H9 (cell line): ENCODE measurements around the gene CCDC85B. TPM values are rescaled to one million over a fixed set of nuclear protein-coding genes. Genes with fewer than 3 reads are reported as not detected.

ENCODE experiments used
- DNase-seq: peaks from one replicate; pipeline ENCODE4 v3.0.0-alpha.2; 2017
- H2AFZ ChIP-seq: one replicate; pipeline ENCODE4 v1.6.1; 2013; ENCODE audit warnings: mild to moderate bottlenecking, low read length, control low read depth, moderate library complexity
- H2AK5ac ChIP-seq: 2 replicates; pipeline ENCODE4 v1.6.1; 2013; ENCODE audit warnings: low read length, control low read depth, mixed read lengths; ENCODE audit not compliant: insufficient read length
- H2BK120ac ChIP-seq: one replicate; pipeline ENCODE4 v1.6.1; 2013; ENCODE audit warnings: low read depth, mild to moderate bottlenecking, low read length, control low read depth, inconsistent platforms; ENCODE audit not compliant: poor library complexity, severe bottlenecking
- H2BK12ac ChIP-seq: 2 replicates; pipeline ENCODE4 v1.6.1; 2013; ENCODE audit warnings: low read length, control low read depth, mixed read lengths, low read depth; ENCODE audit not compliant: insufficient read length
- H2BK15ac ChIP-seq: 2 replicates; pipeline ENCODE4 v1.6.1; 2013; ENCODE audit warnings: low read depth, low read length, control low read depth
- H2BK20ac ChIP-seq: one replicate; pipeline ENCODE4 v1.6.1; 2013; ENCODE audit warnings: low read depth, mild to moderate bottlenecking, low read length, control low read depth, inconsistent platforms; ENCODE audit not compliant: poor library complexity, severe bottlenecking
- H2BK5ac ChIP-seq: 2 replicates; pipeline ENCODE4 v1.6.1; 2013; ENCODE audit warnings: low read length, control low read depth, mixed read lengths; ENCODE audit not compliant: insufficient read length
- H3K14ac ChIP-seq: 2 replicates; pipeline ENCODE4 v1.6.1; 2013; ENCODE audit warnings: low read length, control low read depth; ENCODE audit not compliant: insufficient read depth
- H3K18ac ChIP-seq: 2 replicates; pipeline ENCODE4 v1.6.1; 2013; ENCODE audit warnings: low read depth, mild to moderate bottlenecking, mixed read lengths, low read length, control low read depth; ENCODE audit not compliant: insufficient read length
- H3K23ac ChIP-seq: 2 replicates; pipeline ENCODE4 v1.6.1; 2013; ENCODE audit warnings: low read length, control low read depth, mixed read lengths, low read depth; ENCODE audit not compliant: insufficient read length
- H3K23me2 ChIP-seq: 2 replicates; pipeline ENCODE4 v1.6.1; 2013; ENCODE audit warnings: low read depth, mild to moderate bottlenecking, mixed read lengths, low read length, control low read depth; ENCODE audit not compliant: insufficient read length, poor library complexity, severe bottlenecking
- H3K27ac ChIP-seq: 2 replicates; pipeline ENCODE4 v1.5.1; 2013; ENCODE audit warnings: low read length, control low read depth, mixed read lengths, low read depth; ENCODE audit not compliant: insufficient read length
- H3K27me3 ChIP-seq: 2 replicates; pipeline ENCODE4 v1.6.1; 2013; ENCODE audit warnings: low read length, control low read depth, inconsistent platforms; ENCODE audit not compliant: insufficient read depth
- H3K4ac ChIP-seq: 2 replicates; pipeline ENCODE4 v1.6.1; 2013; ENCODE audit warnings: low read depth, mild to moderate bottlenecking, control low read depth, inconsistent platforms, low read length, moderate library complexity
- H3K4me1 ChIP-seq: 2 replicates; pipeline ENCODE4 v1.6.1; 2013; ENCODE audit warnings: low read length, control low read depth, inconsistent platforms; ENCODE audit not compliant: insufficient read depth
- H3K4me2 ChIP-seq: 2 replicates; pipeline ENCODE4 v1.6.1; 2013; ENCODE audit warnings: low read length, control low read depth, mixed read lengths; ENCODE audit not compliant: insufficient read length, insufficient read depth
- H3K56ac ChIP-seq: 2 replicates; pipeline ENCODE4 v1.6.1; 2013; ENCODE audit warnings: low read depth, mild to moderate bottlenecking, mixed read lengths, low read length, control low read depth; ENCODE audit not compliant: insufficient read length
- H3K79me1 ChIP-seq: 2 replicates; pipeline ENCODE4 v1.6.1; 2013; ENCODE audit warnings: low read depth, mild to moderate bottlenecking, moderate library complexity, low read length, control low read depth, inconsistent platforms; ENCODE audit not compliant: insufficient read depth, poor library complexity, severe bottlenecking
- H3K79me2 ChIP-seq: 2 replicates; pipeline ENCODE4 v1.6.1; 2013; ENCODE audit warnings: low read length, control low read depth, inconsistent platforms; ENCODE audit not compliant: insufficient read depth
- H3K9ac ChIP-seq: 2 replicates; pipeline ENCODE4 v1.6.1; 2013; ENCODE audit warnings: low read length, control low read depth, mixed read lengths; ENCODE audit not compliant: insufficient read length; ENCODE audit errors: extremely low read depth
- H3K9me3 ChIP-seq: one replicate; pipeline ENCODE4 v1.6.1; 2013; ENCODE audit warnings: low read depth, low read length, inconsistent platforms; ENCODE audit not compliant: control insufficient read depth
- H3T11ph ChIP-seq: one replicate; pipeline ENCODE4 v1.6.1; 2013; ENCODE audit warnings: mild to moderate bottlenecking, low read length, control low read depth, inconsistent platforms
- H4K20me1 ChIP-seq: one replicate; pipeline ENCODE4 v1.6.1; 2013; ENCODE audit not compliant: control insufficient read depth, insufficient read length, insufficient read depth
- H4K5ac ChIP-seq: 2 replicates; pipeline ENCODE4 v1.6.1; 2013; ENCODE audit warnings: low read depth, mild to moderate bottlenecking, mixed read lengths, low read length, control low read depth; ENCODE audit not compliant: insufficient read length
- H4K8ac ChIP-seq: replicated peaks from 2 replicates; pipeline ENCODE4 v1.6.1; 2013; ENCODE audit warnings: low read length, control low read depth, mixed read lengths, low read depth; ENCODE audit not compliant: insufficient read length
- H4K91ac ChIP-seq: 2 replicates; pipeline ENCODE4 v1.6.1; 2013; ENCODE audit warnings: low read depth, mild to moderate bottlenecking, moderate library complexity, mixed read lengths, low read length, control low read depth; ENCODE audit not compliant: insufficient read length
- H3K27ac Mint-ChIP-seq, 3 experiments: 2 replicates in 2 of 3; 3 replicates in 1 of 3; pipeline ENCODE4 v1.8.0; 2020 to 2021; ENCODE audit warnings: mixed read lengths in 3 of 3, mild to moderate bottlenecking in 1 of 3, moderate library complexity in 1 of 3
- H3K27me3 Mint-ChIP-seq: 2 replicates; pipeline ENCODE4 v1.8.0; 2021; ENCODE audit warnings: low read depth, mild to moderate bottlenecking, moderate library complexity, mixed read lengths
- H3K36me3 Mint-ChIP-seq, 3 experiments: 2 replicates in 2 of 3; 3 replicates in 1 of 3; pipeline ENCODE4 v1.8.0; 2020 to 2021; ENCODE audit warnings: low read depth in 3 of 3, mixed read lengths in 3 of 3; ENCODE audit not compliant: insufficient read depth in 1 of 3
- H3K4me1 Mint-ChIP-seq, 2 experiments: 2 replicates each; pipeline ENCODE4 v1.8.0; 2020; ENCODE audit warnings: mixed read lengths in 2 of 2
- H3K4me3 Mint-ChIP-seq, 2 experiments: 2 replicates in 1 of 2; 3 replicates in 1 of 2; pipeline ENCODE4 v1.8.0; 2020 to 2021; ENCODE audit warnings: mild to moderate bottlenecking in 2 of 2, mixed read lengths in 2 of 2, moderate library complexity in 1 of 2
- H3K9me3 Mint-ChIP-seq, 2 experiments: 2 replicates in 1 of 2; 3 replicates in 1 of 2; pipeline ENCODE4 v1.8.0; 2020; ENCODE audit warnings: mild to moderate bottlenecking in 2 of 2, mixed read lengths in 2 of 2, moderate library complexity in 1 of 2
- CTCF ChIP-seq: fragments of 200-600 bp; sonication (generic); conservative IDR thresholded peaks from 3 replicates; pipeline ENCODE4 v1.8.0; 2021; ENCODE audit warnings: antibody characterized with exemption, mild to moderate bottlenecking
- WGBS: extraction: QIAGEN DNeasy Blood & Tissue Kit; methylation state at CpG from one replicate; pipeline ENCODE4 v1.1.7; 2013; ENCODE audit warnings: missing lambda C conversion rate, low lambda C conversion rate, mixed read lengths; ENCODE audit not compliant: insufficient read length; ENCODE audit errors: extremely low coverage; 5-methylcytosine and 5-hydroxymethylcytosine counted together
- total RNA-seq: library from RNA; stranded (reverse); gene quantifications from 2 replicates; pipeline ENCODE4 v1.2.1, GENCODE V29; 2021

The CCDC85B gene
- total RNA-seq, 1 experiment from 2014 or later = 23.3 TPM

GRCh38 chr11:65870706-65871681 is 19.5 kb upstream of the CCDC85B start:
- Histone ChIP-seq H4K8ac (no peak overlapping the region), H4K20me1 (no peaks in the 10 kb centered on the region), H3K79me1 (no peaks in the 10 kb centered on the region), H3K23ac (no peak overlapping the region), H3T11ph (no peak overlapping the region), H3K4me1 (no peaks in the 10 kb centered on the region), H3K79me2 (no peaks in the 10 kb centered on the region), H4K91ac (no peak overlapping the region), H2AFZ (no peak overlapping the region), H3K18ac (no peak overlapping the region), H3K56ac (no peak overlapping the region), H3K9ac (no peak overlapping the region), H3K4ac (no peak overlapping the region), H4K5ac (no peak overlapping the region), H3K27ac (no peak overlapping the region), H2AK5ac (no peak overlapping the region), H3K9me3 (no peaks in the 10 kb centered on the region), H3K4me2 (no peak overlapping the region), H2BK5ac (no peak overlapping the region), H2BK20ac (no peak overlapping the region), H2BK12ac (no peak overlapping the region), H2BK120ac (no peak overlapping the region), H3K27me3 (peaks cover 3% of the 10 kb centered on the region; the same call in 1 of the 2 replicates), H3K23me2 (peaks cover 8% of the 10 kb centered on the region), H2BK15ac (no peak overlapping the region), H3K14ac (no peak overlapping the region)
- TF ChIP-seq CTCF = no peak
- DNase-seq = no peak
- Mint-ChIP-seq H3K4me1 (peaks cover 15 to 20% of the 10 kb centered on the region in 2 experiments), H3K4me3 (peak overlapping the region in 1 of 2 experiments; percentile 68; a peak in 2 of 5 replicates), H3K9me3 (no peaks in the 10 kb centered on the region; a peak in 1 of 5 replicates), H3K36me3 (peaks cover 0 to 4% (median 3%) of the 10 kb centered on the region in 3 experiments; a peak in 3 of 7 replicates), H3K27ac (no peak overlapping the region; a peak in 1 of 7 replicates), H3K27me3 (peaks cover 7% of the 10 kb centered on the region)
- no CpG with 5 or more reads among the region's 24 CpGs for WGBS
